Measurements from ENCODE around the gene ITPKB.
A peak's percentile ranks its signal among the peaks of the same experiment; 100 is the strongest.

Gene ITPKB

DNA sequence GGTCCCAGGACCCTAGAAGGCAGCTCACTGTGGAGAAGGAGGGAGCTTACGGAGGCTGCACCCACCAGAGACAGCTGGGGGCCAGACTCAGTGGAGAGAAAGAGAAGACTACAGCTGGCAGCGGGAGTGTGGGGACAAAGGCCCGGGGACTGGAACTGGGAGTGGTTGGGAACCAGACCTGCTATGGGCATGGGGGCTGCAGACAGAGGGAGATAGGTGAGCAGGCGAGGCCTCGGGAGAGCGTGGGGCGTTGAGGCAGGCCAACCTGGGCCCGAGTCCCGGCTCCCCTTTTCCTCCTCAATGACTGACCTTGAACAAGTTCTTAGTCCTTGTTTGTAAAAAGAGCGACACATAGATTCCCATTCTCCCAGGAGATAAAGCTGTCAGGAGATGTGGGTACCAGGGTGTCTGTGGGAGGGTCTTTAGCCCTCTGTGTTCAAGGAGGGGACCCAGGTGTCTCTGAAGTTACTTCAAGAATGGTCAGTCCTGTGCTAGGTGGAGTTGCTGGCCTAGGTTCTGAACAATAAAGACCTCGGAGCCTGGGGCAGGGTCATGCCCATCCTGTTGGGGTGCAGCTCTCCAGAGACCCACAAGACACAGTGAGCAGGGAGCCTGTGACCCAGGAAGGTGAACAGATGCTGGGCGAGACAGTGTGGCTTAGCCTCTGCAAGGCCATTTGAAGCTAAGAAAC is 87.9 kb downstream of the ITPKB start:
- Mint-ChIP-seq H3K27ac (no peak overlapping the region), H3K36me3 (ENCODE audit: low read depth) (peaks cover 30% of the 10 kb centered on the region), H3K9me3 (no peaks in the 10 kb centered on the region), H3K4me3 (no peak overlapping the region), H3K4me1 (ENCODE audit: low read depth) (peaks cover 46% of the 10 kb centered on the region), H3K27me3 (ENCODE audit: low read depth) (no peaks in the 10 kb centered on the region)
- DNase-seq (ENCODE audit: low spot score): no peak

DNA sequence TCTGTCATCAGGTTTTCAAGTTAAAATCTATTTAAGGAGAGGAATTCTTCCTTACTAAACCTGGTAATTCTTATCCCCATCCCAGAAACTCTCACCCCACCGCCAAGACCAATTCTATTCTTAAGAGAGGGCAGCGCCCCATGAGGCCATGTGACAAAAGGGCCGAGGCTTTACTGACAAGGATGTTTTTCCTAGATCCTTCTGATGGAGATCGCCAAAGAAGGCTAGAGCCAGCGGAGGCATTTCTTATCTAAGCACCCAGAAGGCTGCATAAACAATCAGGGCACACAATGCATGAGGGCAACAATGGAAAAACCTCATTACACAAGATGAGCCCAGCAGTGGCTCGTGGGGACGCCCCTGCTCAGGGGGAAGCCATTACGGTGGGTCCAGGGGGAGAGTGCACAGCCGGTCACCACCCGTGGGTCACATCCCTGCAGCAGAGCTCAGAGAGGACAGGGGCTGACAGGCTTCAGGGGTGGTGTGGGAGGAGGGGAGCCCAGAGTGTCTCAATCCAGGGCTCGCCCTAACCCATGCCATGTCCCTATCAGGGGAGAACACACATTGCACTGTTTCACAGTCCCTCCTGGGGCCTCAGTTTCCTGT is 88.7 kb downstream of the ITPKB start:
- no peaks in the 10 kb centered on the region for H3K9me3 Mint-ChIP-seq
- H3K4me1 Mint-ChIP-seq (ENCODE audit: low read depth): peaks cover 45% of the 10 kb centered on the region
- no peak overlapping the region for H3K4me3 Mint-ChIP-seq
- H3K27ac Mint-ChIP-seq: no peak overlapping the region
- no peaks in the 10 kb centered on the region for H3K27me3 Mint-ChIP-seq (ENCODE audit: low read depth)
- DNase-seq (ENCODE audit: low spot score): no peak
- peaks cover 33% of the 10 kb centered on the region for H3K36me3 Mint-ChIP-seq (ENCODE audit: low read depth)

DNA sequence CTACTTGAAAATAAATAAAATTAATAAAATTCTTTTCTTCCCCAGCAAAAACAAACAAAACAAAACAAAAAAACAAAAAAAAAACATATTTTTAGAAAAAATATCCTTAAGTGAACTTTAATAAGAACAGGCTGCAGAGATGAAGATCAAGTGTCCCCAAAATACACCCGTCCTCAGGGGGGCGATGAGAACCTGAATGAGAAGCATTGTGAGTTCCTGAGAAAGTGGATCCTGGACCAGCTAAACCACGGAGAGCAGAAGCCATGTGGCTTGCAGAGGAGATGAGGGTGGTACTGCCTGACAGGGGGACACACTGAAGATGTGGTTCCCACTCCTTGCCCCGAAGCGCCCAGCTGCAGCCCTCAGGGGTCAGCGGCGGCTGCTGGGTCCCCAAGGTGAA is 89.3 kb downstream of the ITPKB start:
- Mint-ChIP-seq H3K27ac (no peak overlapping the region), H3K36me3 (ENCODE audit: low read depth) (peaks cover 33% of the 10 kb centered on the region), H3K27me3 (ENCODE audit: low read depth) (no peaks in the 10 kb centered on the region), H3K9me3 (no peaks in the 10 kb centered on the region), H3K4me3 (no peak overlapping the region), H3K4me1 (ENCODE audit: low read depth) (peaks cover 44% of the 10 kb centered on the region)
- no peak for DNase-seq (ENCODE audit: low spot score)

DNA sequence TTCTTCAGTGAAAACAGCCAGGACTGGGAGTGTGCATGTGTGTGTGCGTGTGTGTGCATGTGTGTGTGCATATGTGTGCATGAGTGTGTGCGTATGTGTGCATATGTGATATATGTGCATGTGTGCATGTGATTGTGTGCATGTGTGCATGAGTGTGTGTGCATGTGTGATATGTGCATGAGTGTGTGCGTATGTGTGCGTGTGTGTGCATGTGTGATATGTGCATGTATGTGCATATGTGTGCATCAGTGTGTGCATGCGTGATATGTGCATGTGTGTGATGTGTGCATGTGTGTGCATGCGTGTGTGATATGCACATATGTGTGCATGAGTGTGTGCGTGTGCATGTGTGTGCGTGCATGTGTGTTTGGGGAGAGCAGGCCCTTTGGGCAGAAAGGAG is 89.8 kb downstream of the ITPKB start:
- H3K27ac Mint-ChIP-seq: no peak overlapping the region

DNA sequence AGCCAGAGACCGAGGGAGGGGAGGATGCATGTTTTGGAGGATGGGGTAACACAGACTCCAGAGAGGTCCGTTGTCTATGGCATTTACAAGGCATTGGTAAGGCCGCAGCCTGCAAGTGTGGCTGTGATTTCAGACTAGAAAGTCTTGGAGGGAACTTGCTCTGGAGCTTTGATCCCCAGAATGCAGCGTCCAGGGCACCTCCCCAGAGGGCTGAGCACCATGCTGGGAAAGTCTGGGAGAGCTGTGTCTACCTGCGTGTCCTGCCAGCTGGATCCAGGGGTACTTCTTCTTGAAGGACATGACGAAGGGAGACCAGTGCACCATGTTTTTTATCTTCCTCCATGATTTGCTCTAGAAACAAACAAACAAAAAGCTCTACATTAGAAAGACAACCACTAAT is 90.7 kb downstream of the ITPKB start:
- peaks cover 44% of the 10 kb centered on the region for H3K4me1 Mint-ChIP-seq (ENCODE audit: low read depth)
- H3K4me3 Mint-ChIP-seq: no peak overlapping the region
- no peaks in the 10 kb centered on the region for H3K27me3 Mint-ChIP-seq (ENCODE audit: low read depth)
- no peaks in the 10 kb centered on the region for H3K9me3 Mint-ChIP-seq
- H3K36me3 Mint-ChIP-seq (ENCODE audit: low read depth): peaks cover 33% of the 10 kb centered on the region
- no peak for DNase-seq (ENCODE audit: low spot score)
- H3K27ac Mint-ChIP-seq: no peak overlapping the region

More for the DNA sequence above, 89.8 kb downstream of the ITPKB start:
- H3K4me1 Mint-ChIP-seq (ENCODE audit: low read depth): peaks cover 44% of the 10 kb centered on the region
- H3K36me3 Mint-ChIP-seq (ENCODE audit: low read depth): peaks cover 33% of the 10 kb centered on the region
- H3K4me3 Mint-ChIP-seq: no peak overlapping the region
- H3K27me3 Mint-ChIP-seq (ENCODE audit: low read depth): no peaks in the 10 kb centered on the region
- no peak for DNase-seq (ENCODE audit: low spot score)
- H3K9me3 Mint-ChIP-seq: no peaks in the 10 kb centered on the region

DNA sequence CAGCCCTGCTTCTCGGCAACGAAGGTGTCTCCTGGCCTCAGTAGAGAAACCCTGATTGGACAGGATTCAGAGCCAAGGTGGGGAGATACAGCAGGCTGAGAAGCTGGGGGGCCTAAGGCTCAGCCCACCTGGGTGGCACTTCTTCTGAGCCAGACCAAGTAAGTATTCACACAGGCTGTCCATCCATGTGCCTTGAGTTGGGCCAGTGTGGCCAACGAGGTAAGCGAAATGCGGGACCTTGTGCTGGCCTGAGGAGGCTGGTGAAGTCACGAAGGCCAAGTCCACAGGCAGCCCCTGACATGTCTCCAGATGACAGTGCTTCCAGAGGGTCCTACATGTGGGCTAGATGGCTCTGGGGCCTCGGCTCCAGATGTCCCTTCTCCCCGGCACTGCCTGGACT is 91.4 kb downstream of the ITPKB start:
- no peak for DNase-seq (ENCODE audit: low spot score)
- no peaks in the 10 kb centered on the region for H3K9me3 Mint-ChIP-seq
- no peak overlapping the region for H3K27ac Mint-ChIP-seq
- H3K4me1 Mint-ChIP-seq (ENCODE audit: low read depth): peaks cover 43% of the 10 kb centered on the region
- peaks cover 38% of the 10 kb centered on the region for H3K36me3 Mint-ChIP-seq (ENCODE audit: low read depth)
- H3K4me3 Mint-ChIP-seq: no peak overlapping the region
- no peaks in the 10 kb centered on the region for H3K27me3 Mint-ChIP-seq (ENCODE audit: low read depth)

DNA sequence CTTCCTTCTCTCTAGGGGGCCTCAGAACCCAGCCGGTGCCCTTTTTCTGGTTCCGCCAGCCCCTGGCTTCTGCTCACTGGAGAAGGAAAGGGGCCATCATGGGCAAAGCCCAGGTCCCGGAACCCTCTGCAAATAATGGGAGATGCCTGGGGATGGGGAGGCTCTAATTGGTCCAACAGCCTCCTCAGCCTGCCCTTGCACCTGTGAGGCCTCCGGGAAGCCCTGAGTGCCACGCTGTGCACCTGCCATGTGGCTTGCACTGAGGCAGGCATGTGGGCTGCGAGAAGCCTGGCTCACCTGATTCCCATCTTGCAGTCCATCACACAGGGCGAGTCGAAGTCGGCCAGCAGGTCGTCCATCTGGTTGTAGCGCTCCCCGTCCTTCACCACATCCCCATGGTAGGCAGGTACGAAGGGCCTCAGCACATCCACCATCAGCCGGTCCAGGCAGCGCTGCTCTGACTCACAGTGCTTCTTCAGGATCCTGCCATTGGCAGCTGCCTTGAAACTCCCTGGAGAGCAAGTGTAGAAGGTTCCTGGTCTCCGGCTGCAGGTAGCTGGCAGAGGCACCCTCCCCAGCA is 92.1 kb downstream of the ITPKB start:
- DNase-seq (ENCODE audit: low spot score): no peak
- Mint-ChIP-seq H3K36me3 (ENCODE audit: low read depth) (peaks cover 40% of the 10 kb centered on the region), H3K9me3 (no peaks in the 10 kb centered on the region), H3K4me3 (no peak overlapping the region), H3K27ac (peak overlapping the region; percentile 45), H3K4me1 (ENCODE audit: low read depth) (peaks cover 41% of the 10 kb centered on the region), H3K27me3 (ENCODE audit: low read depth) (no peaks in the 10 kb centered on the region)

DNA sequence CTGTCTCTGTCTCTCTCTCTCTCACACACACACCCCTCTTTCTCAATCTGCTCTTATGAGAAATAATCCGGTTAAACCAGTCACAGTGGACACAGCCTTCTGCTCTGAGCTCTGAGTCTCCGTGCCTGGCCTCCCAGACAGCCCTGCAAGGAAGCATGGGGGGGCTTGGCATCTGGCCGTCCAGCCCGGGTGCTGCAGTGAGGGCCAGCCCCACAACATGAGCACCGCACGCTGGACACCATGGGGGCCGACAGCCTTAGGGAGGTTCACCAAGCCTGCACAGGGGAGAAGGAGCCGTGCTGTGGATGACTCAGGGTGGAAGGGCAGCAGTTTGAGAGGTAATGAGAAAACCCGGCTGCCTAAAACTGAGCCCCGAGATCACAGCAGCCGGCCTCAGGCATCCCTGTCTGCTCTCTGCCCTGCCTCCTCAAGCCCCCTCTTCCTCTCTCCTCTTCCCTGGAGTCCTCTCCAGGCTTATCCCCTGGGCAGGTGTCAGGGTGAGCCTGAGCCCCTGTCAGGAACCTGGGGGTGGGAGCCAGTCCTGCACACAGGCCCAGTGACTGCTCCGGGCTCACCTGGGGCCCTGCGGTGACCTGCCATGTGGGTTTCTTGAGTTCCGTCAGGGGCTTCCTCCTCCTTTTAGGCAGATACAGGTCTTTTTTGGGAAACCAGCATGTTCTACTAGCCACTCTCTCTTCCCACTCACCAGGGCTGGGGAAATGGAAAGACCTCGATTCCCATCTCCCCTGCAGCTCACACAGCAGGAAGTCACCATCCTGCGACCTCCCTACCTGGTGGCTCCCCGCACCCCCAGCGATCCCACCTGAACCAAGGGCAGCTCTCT is 92.8 kb downstream of the ITPKB start:
- H3K36me3 Mint-ChIP-seq (ENCODE audit: low read depth): peaks cover 42% of the 10 kb centered on the region
- no peak overlapping the region for H3K4me3 Mint-ChIP-seq
- DNase-seq (ENCODE audit: low spot score): no peak
- H3K27ac Mint-ChIP-seq: peak overlapping the region; percentile 45
- H3K4me1 Mint-ChIP-seq (ENCODE audit: low read depth): peaks cover 41% of the 10 kb centered on the region
- H3K27me3 Mint-ChIP-seq (ENCODE audit: low read depth): no peaks in the 10 kb centered on the region
- no peaks in the 10 kb centered on the region for H3K9me3 Mint-ChIP-seq

DNA sequence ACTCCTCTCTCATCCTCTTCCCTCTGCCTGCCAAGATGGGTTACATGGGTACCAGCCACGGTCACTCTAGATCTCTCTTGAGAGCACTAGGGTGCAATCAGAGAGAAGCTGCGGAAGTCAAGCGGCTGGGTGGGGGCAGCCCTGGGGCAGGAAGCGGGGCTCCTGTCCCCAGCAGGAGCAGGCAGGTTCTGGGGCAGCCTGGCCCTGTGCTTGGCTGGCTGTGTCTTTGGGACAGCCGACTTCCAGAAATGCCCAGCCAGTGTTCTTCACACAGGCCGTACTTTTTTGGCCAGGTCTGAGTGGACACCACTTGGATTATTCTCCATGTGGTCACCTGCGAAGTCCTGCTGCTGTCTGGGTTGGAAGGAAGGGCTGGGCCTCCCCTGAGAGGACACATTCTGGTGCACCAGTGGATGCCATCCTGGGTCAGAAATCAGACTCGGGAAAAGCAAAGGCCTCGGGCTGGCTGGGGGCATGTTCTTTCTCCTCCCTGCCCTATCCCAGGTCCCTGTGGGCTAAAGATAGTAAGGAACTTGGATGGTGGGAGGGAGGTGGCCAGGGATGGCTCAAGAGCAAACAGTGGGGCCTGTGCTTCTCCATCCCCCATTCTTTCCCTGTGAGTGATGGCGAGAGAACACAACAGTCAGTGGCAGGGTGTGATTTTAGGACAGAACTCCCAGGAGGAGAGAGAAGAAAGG is 93.7 kb downstream of the ITPKB start:
- Mint-ChIP-seq H3K27ac (peak overlapping the region; percentile 68), H3K9me3 (no peaks in the 10 kb centered on the region), H3K36me3 (ENCODE audit: low read depth) (peaks cover 47% of the 10 kb centered on the region), H3K27me3 (ENCODE audit: low read depth) (no peaks in the 10 kb centered on the region), H3K4me3 (peak overlapping the region; percentile 12), H3K4me1 (ENCODE audit: low read depth) (peaks cover 39% of the 10 kb centered on the region)
- DNase-seq (ENCODE audit: low spot score): no peak

DNA sequence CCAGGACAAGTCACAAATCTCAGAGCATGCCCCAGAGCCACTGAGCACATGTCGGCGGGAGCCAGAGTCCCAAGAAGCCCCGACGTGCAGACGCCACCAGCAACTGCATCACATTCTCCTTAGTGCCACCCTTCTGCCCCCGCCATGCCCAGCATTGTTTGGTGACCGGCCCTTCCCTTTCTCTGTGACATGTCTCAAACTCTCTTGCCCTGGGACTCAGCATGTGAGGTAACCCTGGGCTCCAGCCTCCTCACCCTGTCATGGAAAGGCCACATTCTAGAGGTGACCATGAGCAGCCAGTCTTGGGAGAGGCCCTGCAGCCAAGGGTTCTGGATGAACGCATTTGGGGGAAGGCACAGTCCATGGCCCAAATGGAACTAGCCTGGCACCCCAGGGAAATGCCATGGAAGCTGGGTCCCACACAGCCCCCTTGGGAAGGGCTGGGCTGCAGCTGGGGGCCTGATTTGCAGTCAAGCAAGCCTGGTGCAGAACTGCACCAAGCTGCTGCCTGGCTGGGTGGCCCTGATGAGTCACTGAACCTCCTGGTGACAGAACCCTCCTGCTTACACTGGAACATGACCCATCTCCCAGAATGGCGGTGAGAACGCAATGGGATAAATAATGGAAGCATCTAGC is 94.4 kb downstream of the ITPKB start:
- H3K36me3 Mint-ChIP-seq (ENCODE audit: low read depth): peaks cover 50% of the 10 kb centered on the region
- H3K4me1 Mint-ChIP-seq (ENCODE audit: low read depth): peaks cover 32% of the 10 kb centered on the region
- peak overlapping the region; percentile 68 for H3K27ac Mint-ChIP-seq
- H3K4me3 Mint-ChIP-seq: peak overlapping the region; percentile 52
- no peaks in the 10 kb centered on the region for H3K27me3 Mint-ChIP-seq (ENCODE audit: low read depth)
- no peak for DNase-seq (ENCODE audit: low spot score)
- no peaks in the 10 kb centered on the region for H3K9me3 Mint-ChIP-seq

DNA sequence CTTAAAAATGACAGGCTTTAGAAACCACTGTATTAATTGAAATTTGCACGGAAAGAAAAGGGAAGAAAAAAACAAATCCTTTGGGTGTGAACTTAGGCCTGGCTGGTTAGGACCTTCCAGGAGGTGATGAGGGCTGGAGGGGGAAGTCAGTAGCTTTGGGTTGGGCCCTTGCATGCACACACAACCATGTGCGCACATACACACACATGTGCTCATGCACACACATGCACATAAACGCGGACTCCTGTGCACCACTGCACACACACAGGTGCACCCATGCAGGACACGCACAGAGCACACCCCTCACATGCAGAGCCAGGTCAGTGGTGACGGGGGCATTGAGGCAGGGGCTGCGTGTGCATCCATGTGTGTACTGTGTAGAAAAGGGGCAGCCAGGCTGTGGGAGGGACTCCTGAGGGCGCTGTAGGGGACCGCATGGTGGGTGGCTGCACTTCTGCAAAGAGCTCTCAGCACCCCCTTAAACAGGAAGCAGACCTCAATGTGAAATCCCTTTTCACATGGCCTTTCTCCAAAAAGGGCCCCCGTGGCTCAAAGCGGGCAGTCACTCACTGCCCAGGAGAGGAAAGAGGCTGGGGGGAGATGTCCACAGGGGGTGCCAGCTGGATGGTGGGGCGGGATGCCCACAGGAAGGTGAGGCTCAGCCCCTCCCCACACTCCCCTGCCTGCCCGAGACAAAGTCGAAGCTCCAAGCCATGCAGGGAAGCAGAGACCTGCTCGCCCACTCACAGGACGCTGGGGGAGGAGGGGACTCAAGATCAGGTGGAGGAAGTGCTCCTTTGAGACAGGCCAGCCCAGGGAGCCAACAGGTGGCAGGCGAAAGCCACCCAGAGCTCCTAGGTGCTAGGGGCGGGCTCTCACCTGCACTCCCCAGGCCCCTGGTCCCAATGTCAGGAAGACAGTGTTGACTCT is 95.2 kb downstream of the ITPKB start:
- H3K4me3 Mint-ChIP-seq: peak overlapping the region; percentile 73
- H3K9me3 Mint-ChIP-seq: no peaks in the 10 kb centered on the region
- H3K4me1 Mint-ChIP-seq (ENCODE audit: low read depth): peaks cover 29% of the 10 kb centered on the region
- peak overlapping the region; percentile 86 for H3K27ac Mint-ChIP-seq
- peaks cover 48% of the 10 kb centered on the region for H3K36me3 Mint-ChIP-seq (ENCODE audit: low read depth)
- no peaks in the 10 kb centered on the region for H3K27me3 Mint-ChIP-seq (ENCODE audit: low read depth)
- DNase-seq (ENCODE audit: low spot score): no peak

DNA sequence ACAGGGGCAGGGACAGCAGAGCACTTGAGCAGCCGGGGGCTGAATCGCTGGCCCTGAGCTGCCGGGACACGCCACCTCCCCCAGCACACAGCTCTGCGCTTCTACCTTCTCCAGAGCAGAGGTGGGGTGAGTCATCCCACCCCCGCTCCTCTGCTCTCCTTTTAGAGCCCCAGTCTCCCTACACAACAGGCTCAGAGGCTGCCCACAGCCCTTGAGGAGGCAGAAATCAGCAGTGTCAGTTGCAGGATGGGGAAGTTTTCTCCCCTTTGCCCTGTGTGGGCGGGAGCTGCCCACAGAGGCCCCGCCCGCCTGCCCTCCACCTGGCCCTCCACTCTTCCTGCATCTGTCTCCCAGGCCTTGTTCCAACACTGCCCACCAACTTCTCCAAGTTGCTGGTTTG is 95.9 kb downstream of the ITPKB start:
- Mint-ChIP-seq H3K27ac (peak overlapping the region; percentile 86), H3K9me3 (no peaks in the 10 kb centered on the region), H3K4me1 (ENCODE audit: low read depth) (peaks cover 29% of the 10 kb centered on the region), H3K36me3 (ENCODE audit: low read depth) (peaks cover 46% of the 10 kb centered on the region), H3K27me3 (ENCODE audit: low read depth) (no peaks in the 10 kb centered on the region), H3K4me3 (peak overlapping the region; percentile 73)
- DNase-seq (ENCODE audit: low spot score): peak; percentile 76
